Hematopoietic multipotent progenitor cell treated with erythropoietin and hydrocortisone succinate and interleukin-3 and kit ligand, for 4 days (in vitro differentiated cells): Measurements from ENCODE around the gene SNRPD3.
"Not testable (repeated sequence)": the region's sequence is repeated elsewhere in the genome, so short reads cannot be mapped to it uniquely, and the experiment has no call there.

ENCODE experiments used
- DNase-seq: peaks from one replicate; pipeline ENCODE4 v3.0.0-alpha.2; 2015

Gene SNRPD3

GRCh38 chr22:24535348-24535747, 20.5 kb upstream of the SNRPD3 start:
- no peak for DNase-seq

- no peak for DNase-seq
Measured at GRCh38 chr22:24536089-24536488, 19.7 kb upstream of the SNRPD3 start.

- DNase-seq: no peak
Measured at GRCh38 chr22:24540470-24540869, 15.3 kb upstream of the SNRPD3 start.

- DNase-seq: peak; percentile 82
Measured at GRCh38 chr22:24541681-24542515, 13.9 kb upstream of the SNRPD3 start.

- DNase-seq: peak; percentile 54
Measured at GRCh38 chr22:24542641-24543040, 13.2 kb upstream of the SNRPD3 start.

- no peak for DNase-seq
Measured at GRCh38 chr22:24543185-24543601, 12.6 kb upstream of the SNRPD3 start.

- no peak for DNase-seq
Measured at GRCh38 chr22:24543679-24544243, 12.0 kb upstream of the SNRPD3 start.

- no peak for DNase-seq
Measured at GRCh38 chr22:24548812-24549211, 7.0 kb upstream of the SNRPD3 start.

- DNase-seq: peak; percentile 51
Measured at GRCh38 chr22:24550028-24550901, 5.5 kb upstream of the SNRPD3 start.

- peak; percentile 73 for DNase-seq
Measured at GRCh38 chr22:24550902-24551435, 4.8 kb upstream of the SNRPD3 start.

GRCh38 chr22:24552503-24553286, 3.1 kb upstream of the SNRPD3 start:
- not testable (repeated sequence) for DNase-seq

GRCh38 chr22:24553597-24554312, 2.0 kb upstream of the SNRPD3 start:
- DNase-seq: peak; percentile 93

GRCh38 chr22:24554313-24555164, 1.3 kb upstream of the SNRPD3 start, which contains the start of gene GUCD1:
Gene GUCD1, minus strand, starts transcription at chr22:24555138. Its CDS starts 147 bp downstream, at chr22:24554991.
- peak; percentile 63 for DNase-seq

GRCh38 chr22:24559471-24559870, 3.7 kb downstream of the SNRPD3 start:
- no peak for DNase-seq

GRCh38 chr22:24563246-24563645, 7.4 kb downstream of the SNRPD3 start:
- no peak for DNase-seq

GRCh38 chr22:24564376-24565058, 8.7 kb downstream of the SNRPD3 start:
- no peak for DNase-seq

GRCh38 chr22:24565077-24565476, 9.3 kb downstream of the SNRPD3 start:
- DNase-seq: no peak

- DNase-seq: no peak
Measured at GRCh38 chr22:24566899-24567511, 11.2 kb downstream of the SNRPD3 start.

GRCh38 chr22:24567668-24568067, 11.9 kb downstream of the SNRPD3 start:
- DNase-seq: no peak
